ENCODE data around the gene COBL. TPM values are rescaled to one million over a fixed set of nuclear protein-coding genes. Genes with fewer than 3 reads are reported as not detected.

The COBL gene
- total RNA-seq, 2 experiments from 2014 or later: not detected

DNA sequence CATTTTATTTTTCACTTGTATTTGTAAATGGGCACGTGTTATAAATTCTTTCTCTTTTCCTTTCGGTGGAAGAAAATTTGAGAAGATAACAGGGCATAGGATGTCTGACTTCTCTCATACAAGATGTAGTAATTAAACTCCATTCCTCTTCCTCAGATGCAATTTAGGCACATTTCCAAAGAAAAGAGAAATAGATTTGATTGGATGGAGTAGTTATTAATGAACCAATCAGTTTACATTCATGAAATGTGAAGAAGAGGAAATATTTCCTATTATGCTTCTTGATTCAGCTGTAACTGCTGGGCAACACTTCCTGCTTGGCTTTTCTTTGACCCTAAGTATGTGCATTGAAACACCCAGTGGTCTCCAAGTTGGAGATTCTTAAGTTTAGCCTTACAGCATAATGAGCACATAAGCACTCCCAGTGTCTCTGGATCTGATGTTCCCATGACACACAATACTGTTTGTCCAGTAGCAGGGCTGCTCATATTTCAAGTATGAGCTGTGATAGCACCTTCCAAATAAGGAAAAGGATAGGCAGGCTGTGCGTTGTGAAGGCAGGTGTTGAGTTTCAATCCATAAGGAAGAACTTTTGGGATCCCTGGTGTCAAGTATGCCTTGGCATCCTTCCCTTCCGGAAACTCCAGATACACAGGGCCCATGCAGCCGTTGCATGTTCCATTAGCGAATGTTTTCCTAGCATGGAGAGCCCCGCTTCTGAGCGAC is 33.4 kb upstream of the COBL start:
- Mint-ChIP-seq H3K9me3 (no peaks in the 10 kb centered on the region), H3K4me3 (no peak overlapping the region), H3K27me3 (ENCODE audit: low read depth) (no peaks in the 10 kb centered on the region), H3K36me3 (ENCODE audit: low read depth) (no peaks in the 10 kb centered on the region), H3K4me1 (ENCODE audit: low read depth) (no peaks in the 10 kb centered on the region), H3K27ac (no peak overlapping the region)
- intact Hi-C loops (cut with micrococcal nuclease): no loop called here
- CTCF ChIA-PET: no interaction called here
- no peak for DNase-seq

DNA sequence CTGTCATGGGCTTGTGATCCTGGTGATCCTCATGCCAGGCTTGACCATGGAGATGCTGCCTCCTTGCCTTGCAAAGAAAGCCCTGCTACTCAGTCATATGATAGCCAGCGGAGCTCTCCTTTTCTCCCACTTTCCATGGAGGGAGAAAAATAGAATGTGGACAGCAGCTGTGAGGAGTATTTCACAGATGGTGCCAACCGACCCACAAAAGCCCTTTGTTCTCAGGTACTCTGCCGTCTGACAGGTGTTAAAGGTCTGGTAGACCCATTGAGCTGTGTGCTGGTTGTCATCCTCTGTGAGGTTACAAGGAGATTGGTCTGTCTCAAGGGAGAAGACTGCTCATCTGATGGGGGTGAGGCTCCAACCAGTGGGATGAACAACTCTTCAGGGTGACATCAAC is 29.5 kb upstream of the COBL start:
- Mint-ChIP-seq H3K9me3 (no peaks in the 10 kb centered on the region), H3K27me3 (ENCODE audit: low read depth) (peaks cover 2% of the 10 kb centered on the region), H3K27ac (no peak overlapping the region), H3K4me1 (ENCODE audit: low read depth) (no peaks in the 10 kb centered on the region), H3K36me3 (ENCODE audit: low read depth) (no peaks in the 10 kb centered on the region), H3K4me3 (no peak overlapping the region)
- intact Hi-C loops (cut with micrococcal nuclease): no loop called here
- CTCF ChIA-PET: no interaction called here
- no peak for DNase-seq

DNA sequence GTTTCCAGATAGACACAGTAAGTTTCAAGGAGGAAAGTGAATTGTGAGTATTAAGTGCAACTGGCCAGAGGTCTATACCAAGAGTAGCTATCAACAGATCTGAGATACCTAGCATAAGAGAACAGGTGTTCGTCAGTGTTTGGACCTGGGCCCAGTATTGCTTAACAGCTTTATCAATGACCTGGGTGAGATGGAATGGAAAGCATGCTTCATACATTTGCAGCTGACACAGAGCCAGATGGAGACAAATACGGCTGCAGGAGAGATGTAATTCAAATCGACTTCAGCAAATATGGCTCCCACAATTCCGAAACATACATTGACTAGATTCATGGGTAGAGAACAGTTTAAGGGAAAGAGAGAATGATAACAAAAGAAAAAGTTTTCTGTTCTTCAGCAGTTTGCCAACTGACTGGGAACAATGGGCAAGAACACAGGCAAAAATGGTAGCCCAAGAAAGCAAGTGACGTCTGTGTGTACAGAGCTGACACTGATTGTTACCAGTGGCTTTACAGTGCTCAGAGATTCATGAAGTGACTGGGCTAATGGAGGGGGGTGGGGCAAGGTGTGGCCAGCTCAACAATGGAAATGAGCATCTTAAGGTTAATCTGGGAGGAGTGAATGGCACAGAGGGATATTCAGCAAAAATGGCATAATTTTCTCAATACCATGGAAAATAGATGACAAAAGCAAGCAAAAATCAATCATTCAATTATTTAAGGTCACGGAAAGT is 28.0 kb upstream of the COBL start:
- Mint-ChIP-seq H3K27ac (no peak overlapping the region), H3K36me3 (ENCODE audit: low read depth) (no peaks in the 10 kb centered on the region), H3K4me3 (no peak overlapping the region), H3K4me1 (ENCODE audit: low read depth) (no peaks in the 10 kb centered on the region), H3K9me3 (no peaks in the 10 kb centered on the region), H3K27me3 (ENCODE audit: low read depth) (peaks cover 2% of the 10 kb centered on the region)
- CTCF ChIA-PET: no interaction called here
- intact Hi-C loops (cut with micrococcal nuclease): no loop called here
- no peak for DNase-seq

DNA sequence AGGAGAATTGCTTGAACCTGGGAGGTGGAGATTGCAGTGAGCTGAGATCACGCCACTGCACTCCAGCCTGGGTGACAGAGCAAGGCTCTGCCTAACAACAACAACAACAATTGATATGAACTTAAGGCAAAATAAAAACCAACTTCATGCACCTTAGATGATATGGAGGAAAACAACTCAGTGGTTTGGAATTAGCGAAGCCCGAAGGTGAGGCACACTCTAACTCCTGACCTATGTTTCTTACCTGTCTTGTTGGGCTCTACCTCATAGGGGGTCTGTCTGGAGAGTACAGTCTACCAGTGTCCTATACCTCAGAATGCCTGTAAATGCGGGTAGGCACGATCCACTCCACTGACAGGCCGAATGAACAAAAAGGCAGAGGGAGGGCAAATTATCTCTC is 24.3 kb upstream of the COBL start:
- CTCF ChIA-PET: no interaction called here
- Mint-ChIP-seq H3K4me1 (ENCODE audit: low read depth) (no peaks in the 10 kb centered on the region), H3K4me3 (no peak overlapping the region), H3K9me3 (no peaks in the 10 kb centered on the region), H3K36me3 (ENCODE audit: low read depth) (no peaks in the 10 kb centered on the region), H3K27me3 (ENCODE audit: low read depth) (peaks cover 2% of the 10 kb centered on the region), H3K27ac (no peak overlapping the region)
- intact Hi-C loops (cut with micrococcal nuclease): no loop called here
- no peak for DNase-seq

DNA sequence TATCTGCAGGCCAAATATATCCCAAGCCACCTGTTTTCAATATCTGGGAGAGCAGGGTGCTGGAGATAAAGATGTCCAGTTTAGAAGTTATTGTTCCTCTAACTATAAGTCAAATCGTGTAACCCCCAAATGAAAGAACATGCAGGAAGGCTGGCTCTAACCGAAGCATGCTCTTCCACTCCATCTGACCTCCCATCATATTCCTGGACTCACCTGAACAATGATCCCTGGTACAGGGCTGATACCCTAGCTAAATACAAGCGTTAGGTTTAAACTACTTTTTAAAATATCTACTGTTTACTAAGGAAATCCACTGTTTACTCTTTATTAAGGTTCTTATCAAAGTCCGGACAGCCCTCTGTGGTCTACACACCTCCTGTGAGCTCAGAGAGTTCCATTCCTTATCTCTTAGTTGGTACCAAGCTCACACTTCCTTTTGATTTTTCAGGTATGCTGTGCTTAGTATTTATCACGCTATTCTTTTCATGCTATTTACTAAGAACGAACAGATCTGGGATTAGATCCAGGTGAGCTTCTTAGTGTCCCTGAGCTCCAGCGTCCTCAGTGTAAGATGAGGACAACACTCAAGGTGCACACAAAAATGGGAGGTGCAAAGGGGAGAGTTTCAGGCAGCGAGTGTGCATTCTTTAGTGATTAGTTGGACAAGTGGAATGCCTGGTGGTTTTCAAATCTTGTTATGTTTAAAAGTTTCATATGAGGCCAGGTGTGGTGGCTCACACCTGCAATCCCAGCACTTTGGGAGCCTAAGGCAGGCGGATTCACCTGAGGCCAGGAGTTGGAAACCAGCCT is 23.6 kb upstream of the COBL start:
- no peaks in the 10 kb centered on the region for H3K36me3 Mint-ChIP-seq (ENCODE audit: low read depth)
- no peak for DNase-seq
- CTCF ChIA-PET: no interaction called here

DNA sequence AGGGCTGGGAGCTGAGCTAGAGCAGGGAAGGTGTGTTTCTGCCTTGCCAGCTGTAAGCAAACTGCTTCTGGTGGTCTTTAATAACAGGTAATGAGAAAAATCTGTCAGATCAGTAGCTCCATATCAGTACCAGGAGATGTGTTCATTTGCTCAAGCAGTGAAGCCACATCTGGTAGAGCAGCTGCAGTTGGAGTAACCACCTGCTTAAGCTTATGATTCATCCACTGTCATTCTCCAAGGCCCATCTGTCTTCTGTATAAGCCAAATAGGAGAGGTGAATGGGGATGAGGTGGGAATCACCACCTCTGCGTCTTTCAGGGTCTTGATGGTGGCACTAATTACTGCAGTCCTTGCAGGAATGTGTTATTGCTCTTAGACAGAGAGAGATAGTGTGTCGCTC is 18.4 kb upstream of the COBL start:
- no peaks in the 10 kb centered on the region for H3K4me1 Mint-ChIP-seq (ENCODE audit: low read depth)

More for the DNA sequence above, 23.6 kb upstream of the COBL start:
- no peaks in the 10 kb centered on the region for H3K9me3 Mint-ChIP-seq
- intact Hi-C loops (cut with micrococcal nuclease): no loop called here
- no peak overlapping the region for H3K27ac Mint-ChIP-seq
- peaks cover 2% of the 10 kb centered on the region for H3K27me3 Mint-ChIP-seq (ENCODE audit: low read depth)
- H3K4me1 Mint-ChIP-seq (ENCODE audit: low read depth): no peaks in the 10 kb centered on the region
- H3K4me3 Mint-ChIP-seq: no peak overlapping the region

DNA sequence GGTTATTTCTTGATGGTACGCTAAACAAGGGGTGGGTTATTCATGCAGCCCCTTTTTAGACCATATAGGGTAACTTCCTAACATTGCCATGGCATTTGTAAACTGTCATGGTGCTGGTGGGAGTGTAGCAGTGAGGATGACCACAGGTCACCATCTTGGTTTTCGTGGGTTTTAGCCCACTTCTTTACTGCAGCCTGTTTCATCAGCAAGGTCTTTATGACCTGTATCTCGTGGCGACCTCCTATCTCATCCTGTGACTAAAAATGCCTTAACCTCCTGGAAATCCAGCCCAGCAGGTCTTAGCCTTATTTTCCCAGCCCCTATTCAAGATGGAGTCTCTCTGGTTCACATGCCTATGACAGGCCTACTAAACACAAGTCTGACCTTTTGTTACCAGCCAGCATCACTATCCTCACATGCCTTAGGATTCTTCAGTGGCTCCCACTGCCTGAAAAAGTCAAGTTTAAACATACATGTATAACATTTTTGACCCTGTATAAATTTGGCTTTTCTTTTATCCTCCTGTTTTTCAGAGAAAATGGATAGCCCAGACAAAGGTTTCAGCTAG is 13.2 kb upstream of the COBL start:
- no peak overlapping the region for H3K4me3 Mint-ChIP-seq
- CTCF ChIA-PET: no interaction called here
- no peaks in the 10 kb centered on the region for H3K36me3 Mint-ChIP-seq (ENCODE audit: low read depth)
- no peak overlapping the region for H3K27ac Mint-ChIP-seq
- H3K27me3 Mint-ChIP-seq (ENCODE audit: low read depth): peaks cover 5% of the 10 kb centered on the region
- intact Hi-C loops (cut with micrococcal nuclease): no loop called here
- no peaks in the 10 kb centered on the region for H3K9me3 Mint-ChIP-seq
- DNase-seq: no peak
- no peaks in the 10 kb centered on the region for H3K4me1 Mint-ChIP-seq (ENCODE audit: low read depth)

More for the DNA sequence above, 18.4 kb upstream of the COBL start:
- peaks cover 3% of the 10 kb centered on the region for H3K27me3 Mint-ChIP-seq (ENCODE audit: low read depth)
- H3K27ac Mint-ChIP-seq: no peak overlapping the region
- DNase-seq: no peak
- no peak overlapping the region for H3K4me3 Mint-ChIP-seq
- intact Hi-C loops (cut with micrococcal nuclease): no loop called here
- no peaks in the 10 kb centered on the region for H3K36me3 Mint-ChIP-seq (ENCODE audit: low read depth)
- no peaks in the 10 kb centered on the region for H3K9me3 Mint-ChIP-seq
- CTCF ChIA-PET: interaction anchor here (1.2 kb wide), 1 partner anchor 21 kb away, joined by 3 read pairs; no protein-coding TSS in a partner anchor

DNA sequence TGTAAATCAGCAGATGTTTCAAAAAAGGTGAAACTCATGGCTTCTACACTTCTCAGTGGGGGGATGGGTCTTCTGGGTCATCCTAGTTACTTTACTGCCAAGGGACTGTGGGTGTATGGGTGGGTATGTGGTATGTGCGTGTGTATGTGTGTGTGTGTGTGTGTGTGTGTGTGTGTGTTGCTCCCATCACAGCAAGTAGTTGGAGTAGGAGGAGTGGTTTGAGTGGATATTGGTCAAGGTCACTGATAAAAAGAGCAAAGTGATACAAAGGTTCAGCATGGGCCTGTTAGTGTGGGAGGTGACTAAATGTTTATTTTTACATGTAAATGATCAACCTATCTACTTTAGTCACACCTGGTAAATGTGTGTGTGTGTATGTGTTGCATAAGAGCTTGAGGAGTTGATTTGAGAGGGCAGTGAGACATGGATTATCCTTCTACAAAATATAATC is 11.8 kb upstream of the COBL start:
- Mint-ChIP-seq H3K27ac (no peak overlapping the region), H3K4me1 (ENCODE audit: low read depth) (no peaks in the 10 kb centered on the region), H3K36me3 (ENCODE audit: low read depth) (no peaks in the 10 kb centered on the region), H3K27me3 (ENCODE audit: low read depth) (peaks cover 5% of the 10 kb centered on the region), H3K9me3 (no peaks in the 10 kb centered on the region), H3K4me3 (no peak overlapping the region)
- intact Hi-C loops (cut with micrococcal nuclease): no loop called here
- CTCF ChIA-PET: no interaction called here
- no peak for DNase-seq

DNA sequence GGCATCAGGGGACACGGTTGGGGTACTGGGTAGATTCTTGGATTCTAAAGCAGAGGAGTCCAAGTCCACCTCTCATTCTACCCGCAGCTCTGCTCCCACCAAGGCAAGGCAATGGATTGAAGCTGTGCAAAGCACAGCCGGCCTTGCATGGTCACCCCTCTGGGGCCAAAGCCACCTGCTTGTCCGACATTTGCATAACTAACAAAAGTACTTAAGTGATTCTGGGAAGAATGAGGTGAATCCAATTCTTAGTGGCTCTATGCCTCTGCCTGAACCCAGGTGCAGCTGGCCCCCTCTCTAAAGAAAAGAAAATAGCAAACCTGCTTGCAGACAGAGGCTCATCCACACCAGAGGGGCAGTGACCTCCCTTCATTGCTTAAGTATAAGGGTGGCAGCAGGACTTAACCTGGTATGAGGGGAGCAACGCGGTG is 10.7 kb upstream of the COBL start:
- no peaks in the 10 kb centered on the region for H3K36me3 Mint-ChIP-seq (ENCODE audit: low read depth)
- no peak overlapping the region for H3K4me3 Mint-ChIP-seq
- intact Hi-C loops (cut with micrococcal nuclease): no loop called here
- H3K9me3 Mint-ChIP-seq: no peaks in the 10 kb centered on the region
- H3K27ac Mint-ChIP-seq: no peak overlapping the region
- no peaks in the 10 kb centered on the region for H3K4me1 Mint-ChIP-seq (ENCODE audit: low read depth)
- DNase-seq: no peak
- CTCF ChIA-PET: no interaction called here
- H3K27me3 Mint-ChIP-seq (ENCODE audit: low read depth): peaks cover 5% of the 10 kb centered on the region

DNA sequence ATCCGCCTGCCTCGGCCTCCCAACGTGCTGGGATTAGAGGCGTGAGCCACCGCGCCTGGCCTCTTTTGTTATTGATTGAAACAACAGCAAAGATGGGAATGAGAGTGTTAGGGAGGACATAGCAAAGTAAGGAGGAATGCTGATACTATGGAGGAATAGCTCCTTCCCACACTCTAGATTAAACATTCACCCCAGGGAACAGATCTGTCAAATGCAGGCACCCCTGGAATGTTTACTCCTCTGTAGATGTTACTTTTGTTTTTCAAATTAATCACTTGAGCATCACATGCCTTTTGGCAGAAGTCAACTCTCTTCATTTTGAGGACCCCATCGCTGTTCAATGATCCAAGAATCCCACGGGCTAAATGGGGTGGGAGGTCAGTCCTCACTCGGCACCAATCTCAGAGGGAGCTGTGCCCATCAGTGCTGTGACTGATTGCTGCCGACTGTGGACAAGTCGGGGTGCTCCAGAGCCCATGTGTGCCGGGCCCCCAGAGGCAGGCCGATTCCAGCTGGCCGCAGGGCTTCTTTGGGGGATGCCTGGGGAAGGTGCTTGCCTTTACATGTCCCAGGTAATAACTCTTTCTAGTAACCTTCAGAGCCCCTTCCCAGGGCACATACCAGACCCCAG is 10.2 kb upstream of the COBL start:
- no peaks in the 10 kb centered on the region for H3K4me1 Mint-ChIP-seq (ENCODE audit: low read depth)
- peaks cover 5% of the 10 kb centered on the region for H3K27me3 Mint-ChIP-seq (ENCODE audit: low read depth)
- no peaks in the 10 kb centered on the region for H3K9me3 Mint-ChIP-seq
- intact Hi-C loops (cut with micrococcal nuclease): no loop called here
- H3K36me3 Mint-ChIP-seq (ENCODE audit: low read depth): no peaks in the 10 kb centered on the region
- no peak for DNase-seq
- no peak overlapping the region for H3K27ac Mint-ChIP-seq
- CTCF ChIA-PET: no interaction called here
- H3K4me3 Mint-ChIP-seq: no peak overlapping the region

DNA sequence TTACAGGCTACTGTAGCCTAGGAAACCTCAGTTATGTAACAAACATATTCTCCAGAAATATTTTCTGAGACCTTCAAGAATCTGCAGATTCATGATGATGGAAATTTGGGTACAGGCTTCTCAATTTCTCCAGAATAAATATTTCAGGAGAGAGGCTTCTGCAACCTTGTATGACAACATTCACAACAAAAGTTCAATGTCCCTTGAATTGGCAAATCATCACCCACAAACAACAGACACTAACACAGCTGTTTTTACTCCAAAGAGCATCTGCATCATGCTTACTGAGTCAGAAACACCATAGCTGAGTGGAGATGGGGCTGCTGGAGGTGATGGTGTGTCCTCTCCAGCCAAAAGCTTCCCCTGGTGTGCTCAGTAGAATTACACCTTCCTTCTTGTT is 9.3 kb upstream of the COBL start:
- CTCF ChIA-PET: no interaction called here
- intact Hi-C loops (cut with micrococcal nuclease): no loop called here
- DNase-seq: no peak
- Mint-ChIP-seq H3K4me1 (ENCODE audit: low read depth) (no peaks in the 10 kb centered on the region), H3K27ac (no peak overlapping the region), H3K36me3 (ENCODE audit: low read depth) (no peaks in the 10 kb centered on the region), H3K9me3 (no peaks in the 10 kb centered on the region), H3K4me3 (no peak overlapping the region), H3K27me3 (ENCODE audit: low read depth) (peaks cover 5% of the 10 kb centered on the region)

DNA sequence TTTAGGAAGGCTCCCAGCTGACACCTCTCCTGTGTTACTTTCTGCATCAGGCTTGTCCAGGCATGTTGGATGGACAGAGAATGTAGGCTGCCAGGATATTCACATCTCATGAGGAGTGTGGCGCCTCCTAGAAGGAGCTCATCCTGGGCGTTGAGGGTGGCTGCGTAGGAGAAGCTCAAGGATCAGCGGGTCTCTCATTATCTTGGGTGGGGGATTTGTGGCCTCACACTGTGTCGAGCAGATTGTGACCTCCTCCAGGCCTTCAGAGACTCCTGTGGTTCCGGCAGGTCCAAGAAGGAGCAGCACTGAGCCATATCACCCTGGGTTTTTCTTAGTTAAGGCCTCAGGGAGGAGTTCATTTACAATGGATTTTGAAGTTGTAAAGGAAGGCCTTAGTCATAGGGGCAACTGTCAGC is 8.7 kb upstream of the COBL start:
- CTCF ChIA-PET: no interaction called here
- no peaks in the 10 kb centered on the region for H3K9me3 Mint-ChIP-seq

More for the DNA sequence above, 8.7 kb upstream of the COBL start:
- no peak for DNase-seq
- H3K4me1 Mint-ChIP-seq (ENCODE audit: low read depth): no peaks in the 10 kb centered on the region
- H3K4me3 Mint-ChIP-seq: no peak overlapping the region
- intact Hi-C loops (cut with micrococcal nuclease): no loop called here
- no peaks in the 10 kb centered on the region for H3K36me3 Mint-ChIP-seq (ENCODE audit: low read depth)
- H3K27ac Mint-ChIP-seq: no peak overlapping the region
- peaks cover 3% of the 10 kb centered on the region for H3K27me3 Mint-ChIP-seq (ENCODE audit: low read depth)
